ENCODE data around the gene NR1H4.
"Not testable (repeated sequence)": the region's sequence is repeated elsewhere in the genome, so short reads cannot be mapped to it uniquely, and the experiment has no call there.

Gene NR1H4

GRCh38 chr12:100473050-100473715, 483 bp upstream of the NR1H4 start:
- DNase-seq: no peak

DNA sequence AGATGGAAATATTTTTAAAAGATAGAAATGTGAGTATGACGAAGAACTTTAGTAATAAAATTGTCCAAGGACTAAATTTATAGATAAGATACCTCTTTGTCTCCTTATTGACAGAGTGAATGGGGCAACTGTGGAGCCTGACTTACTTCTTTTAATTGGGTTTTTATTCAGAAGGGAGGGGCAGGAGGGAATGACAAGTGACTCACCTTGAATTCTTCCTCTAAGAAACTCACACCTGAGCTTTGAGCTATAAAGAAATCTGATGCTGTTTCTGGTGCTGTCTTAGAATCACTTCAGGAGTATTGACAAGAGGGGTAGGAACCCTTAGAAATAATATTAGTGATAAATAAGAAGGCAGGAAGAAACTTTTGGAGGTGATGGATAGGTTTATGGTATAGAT, 951 bp downstream of the NR1H4 start:
- DNase-seq: no peak

DNA sequence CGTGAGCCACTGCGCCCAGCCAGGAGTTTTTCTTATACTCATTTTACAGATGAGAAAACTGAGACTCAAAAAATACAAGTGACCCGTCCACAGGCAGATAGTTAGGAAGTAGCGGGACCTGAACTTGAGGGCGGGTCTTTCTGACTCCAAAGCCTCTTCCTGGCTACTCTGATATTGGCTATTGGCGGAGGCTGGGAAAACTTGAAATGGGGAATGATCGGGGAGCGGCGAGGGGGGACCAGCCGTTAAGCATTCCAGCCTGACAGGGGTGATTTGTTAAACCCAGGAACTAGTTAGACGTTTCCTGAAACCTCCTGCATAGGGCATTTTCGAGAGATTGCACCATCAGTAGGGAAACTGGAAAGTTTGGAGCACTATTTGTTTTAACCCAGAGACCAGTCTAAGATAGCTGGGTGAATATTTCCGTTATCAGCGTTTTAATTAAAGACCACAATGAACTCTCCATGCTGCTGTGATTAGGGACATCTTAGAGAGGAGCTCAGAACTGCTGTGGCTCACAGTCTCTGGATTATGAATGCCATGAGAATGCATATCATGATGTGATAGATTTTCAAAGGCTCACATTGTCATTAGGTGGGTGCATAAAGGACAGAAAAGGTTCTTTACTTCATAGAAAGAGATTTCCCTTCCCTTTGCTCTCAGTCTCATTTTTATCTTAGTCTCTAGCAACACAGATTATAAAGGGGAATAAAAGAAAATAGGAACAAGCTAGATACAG, 2.5 kb downstream of the NR1H4 start:
- DNase-seq: no peak

GRCh38 chr12:100481021-100481420, 7.4 kb downstream of the NR1H4 start:
- DNase-seq: no peak

DNA sequence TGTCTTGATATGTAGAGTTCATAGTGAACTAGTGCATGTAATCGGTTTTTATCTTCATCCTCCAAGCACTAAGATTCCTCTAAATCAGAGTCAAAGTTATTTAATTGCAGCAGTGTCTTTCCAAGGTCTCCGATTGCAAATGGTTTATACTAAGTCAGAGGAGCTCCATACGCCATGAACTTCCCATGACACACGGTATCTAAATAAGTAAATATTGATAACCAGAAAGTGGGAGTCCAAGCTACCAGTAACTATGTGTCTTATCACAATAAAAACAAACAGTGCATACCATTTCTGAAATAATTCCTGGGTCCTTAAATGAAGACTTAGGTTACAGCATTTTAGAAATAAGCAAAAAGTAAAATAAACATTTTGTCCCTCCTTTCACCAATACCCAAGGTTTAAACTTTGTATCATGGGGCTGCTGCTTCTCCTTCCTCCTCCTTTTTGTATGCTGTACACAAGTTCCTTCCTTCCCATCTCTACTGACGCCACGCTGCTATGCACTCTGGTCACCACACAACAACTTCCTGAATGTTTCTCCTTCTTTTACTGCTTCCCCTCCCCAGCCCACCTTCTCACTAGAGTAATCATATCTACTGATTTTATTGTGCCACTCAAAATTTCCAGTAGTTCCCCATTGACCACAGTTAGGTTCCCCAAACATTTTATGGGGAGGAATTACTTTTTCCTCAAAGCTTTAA, 10.7 kb downstream of the NR1H4 start:
- no peak for DNase-seq

DNA sequence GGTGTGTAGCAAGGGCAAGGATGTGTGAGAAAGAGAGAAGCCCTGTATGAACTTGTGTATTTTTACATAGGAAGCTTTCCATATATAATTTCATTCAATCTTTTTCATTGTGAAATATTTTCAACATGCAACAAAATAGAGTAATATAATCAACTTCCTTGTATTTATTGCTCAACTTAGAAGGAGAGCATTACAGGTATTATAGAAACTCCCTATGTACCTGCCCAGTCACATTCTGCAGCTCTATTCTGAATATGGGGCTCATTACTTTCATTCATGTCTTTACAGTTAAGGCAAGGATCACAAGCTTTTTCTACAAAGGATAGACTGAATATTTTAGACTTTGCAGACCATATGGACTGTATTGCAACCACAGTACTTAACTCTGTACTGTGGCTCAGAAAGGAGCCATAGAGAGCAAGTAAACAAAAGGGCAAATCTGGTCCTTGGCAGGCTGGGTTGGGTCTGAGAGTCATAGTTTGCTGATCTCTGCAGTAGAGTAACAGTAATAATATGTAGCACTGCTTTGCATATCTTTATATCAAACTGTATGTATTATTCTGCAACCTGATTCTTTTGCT, 11.3 kb downstream of the NR1H4 start:
- no peak for DNase-seq

DNA sequence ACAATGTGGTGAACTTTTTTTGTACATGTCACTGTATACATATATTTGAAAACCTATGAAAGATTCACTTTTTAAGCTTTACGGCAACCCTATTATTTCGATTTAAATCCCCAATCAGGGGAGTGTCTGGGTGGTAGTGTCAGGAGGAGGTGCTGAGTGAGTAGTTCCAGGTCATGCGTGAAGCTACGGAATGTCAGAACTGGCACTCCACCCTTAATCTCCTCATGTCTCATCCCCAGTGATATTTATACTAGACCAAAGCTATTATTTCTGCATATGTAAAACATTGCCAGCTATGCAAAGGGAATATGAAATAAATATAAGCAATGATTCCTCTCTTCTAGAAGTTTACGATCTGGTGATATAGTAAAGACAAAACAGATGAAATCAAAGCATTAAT, 12.3 kb downstream of the NR1H4 start:
- no peak for DNase-seq

GRCh38 chr12:100489251-100489820, 15.7 kb downstream of the NR1H4 start:
- DNase-seq: no peak

- no peak for DNase-seq
Measured at GRCh38 chr12:100490056-100490455, 16.4 kb downstream of the NR1H4 start.

DNA sequence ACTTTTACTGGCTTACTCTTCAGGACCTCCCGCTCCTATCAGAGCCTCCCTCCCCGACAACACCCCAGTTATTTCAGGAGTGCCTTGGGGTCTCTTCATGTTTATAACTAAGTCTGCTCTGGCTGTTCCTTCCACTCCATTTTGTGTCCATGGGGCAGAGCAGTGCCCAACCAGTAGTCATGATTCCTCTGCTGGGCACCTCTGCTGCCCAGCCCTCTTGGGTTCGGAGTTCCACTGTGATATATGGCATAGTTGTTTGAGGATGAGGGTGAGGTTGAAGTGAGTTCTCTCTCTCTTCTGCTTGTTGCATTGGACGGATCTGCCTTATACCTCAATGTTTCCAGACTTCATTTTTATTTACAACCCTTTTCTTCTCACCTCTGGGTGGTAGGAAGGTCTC, 17.4 kb downstream of the NR1H4 start:
- no peak for DNase-seq

- DNase-seq: no peak
Measured at GRCh38 chr12:100493396-100494012, 19.8 kb downstream of the NR1H4 start.

GRCh38 chr12:100494026-100494425, 20.4 kb downstream of the NR1H4 start:
- no peak for DNase-seq

- no peak for DNase-seq
Measured at GRCh38 chr12:100494538-100494937, 20.9 kb downstream of the NR1H4 start.

- DNase-seq: no peak
Measured at GRCh38 chr12:100497105-100497795, 23.6 kb downstream of the NR1H4 start.

GRCh38 chr12:100498141-100498540, 24.5 kb downstream of the NR1H4 start:
- DNase-seq: no peak

- DNase-seq: no peak
Measured at GRCh38 chr12:100499416-100499815, 25.8 kb downstream of the NR1H4 start.

- DNase-seq: not testable (repeated sequence)
Measured at GRCh38 chr12:100502718-100503117, 29.1 kb downstream of the NR1H4 start.

DNA sequence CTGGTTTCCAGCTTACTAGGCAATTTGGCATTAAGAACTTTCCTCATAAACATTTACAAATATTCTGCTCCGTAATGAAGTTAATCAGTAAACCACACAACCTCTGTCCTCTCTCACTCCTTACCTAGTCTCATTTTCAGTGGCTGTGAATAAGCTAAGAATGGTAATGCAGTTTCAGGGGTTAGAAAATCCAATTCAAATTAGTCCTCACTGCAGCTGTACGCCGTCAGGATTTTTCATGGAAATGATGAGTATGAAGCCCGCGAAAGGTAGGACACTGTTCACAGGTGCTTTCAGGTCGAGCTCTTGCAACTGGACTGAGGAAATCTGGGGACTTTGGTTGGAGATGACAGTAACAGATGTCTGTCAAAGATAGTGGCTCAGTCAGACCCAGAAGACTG, 29.6 kb downstream of the NR1H4 start:
- no peak for DNase-seq

- DNase-seq: no peak
Measured at GRCh38 chr12:100504804-100505203, 31.1 kb downstream of the NR1H4 start.

GRCh38 chr12:100508751-100509150, 35.1 kb downstream of the NR1H4 start:
- no peak for DNase-seq

DNA sequence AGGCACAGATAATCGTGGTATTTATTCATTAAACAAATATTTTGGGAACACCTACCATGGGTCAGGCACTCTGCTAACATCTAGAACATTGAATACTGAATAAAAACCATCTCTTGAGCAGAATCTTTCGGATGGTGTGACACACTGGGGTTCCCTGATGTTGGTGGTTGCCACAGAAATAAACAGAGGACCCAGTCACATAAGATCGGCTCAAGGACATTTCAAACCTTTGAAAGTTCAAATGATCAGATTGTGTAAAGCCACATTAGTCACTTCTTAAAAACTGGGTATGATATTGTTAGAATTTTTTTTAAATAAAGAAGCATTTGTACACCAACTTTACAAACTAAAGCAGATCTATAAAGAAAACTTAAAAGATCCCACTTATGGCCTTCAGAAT, 39.0 kb downstream of the NR1H4 start:
- DNase-seq: no peak

DNA sequence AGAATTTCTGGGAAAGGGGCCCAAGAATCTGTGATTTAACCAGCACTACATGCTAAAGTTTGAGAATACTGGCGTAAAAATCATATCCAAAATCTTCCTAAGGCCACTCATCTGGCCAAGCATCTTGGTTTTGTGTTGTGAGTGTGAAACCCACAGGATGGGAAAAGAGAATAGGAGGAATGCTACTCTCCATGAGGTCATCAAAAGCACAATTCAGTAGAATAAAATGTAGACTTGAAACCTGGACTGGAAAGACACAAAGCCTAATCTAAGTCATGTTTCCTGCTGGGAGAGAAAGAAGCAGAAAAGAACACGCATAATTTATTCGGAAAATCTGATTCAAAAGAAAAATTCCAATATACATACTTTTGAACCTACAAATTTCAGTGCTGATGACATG, 42.3 kb downstream of the NR1H4 start:
- no peak for DNase-seq
